HG02970 (cell line): ENCODE measurements around the gene BCO1.

Experiments
- ATAC-seq: cut with Tn5 transposase; IDR thresholded peaks from one replicate; pipeline ENCODE4 v1.9.1; 2021; ENCODE audit warnings: mild to moderate bottlenecking, moderate library complexity, moderate number of reproducible peaks; ENCODE audit not compliant: unreplicated experiment, low FRiP score

BCO1 gene

DNA sequence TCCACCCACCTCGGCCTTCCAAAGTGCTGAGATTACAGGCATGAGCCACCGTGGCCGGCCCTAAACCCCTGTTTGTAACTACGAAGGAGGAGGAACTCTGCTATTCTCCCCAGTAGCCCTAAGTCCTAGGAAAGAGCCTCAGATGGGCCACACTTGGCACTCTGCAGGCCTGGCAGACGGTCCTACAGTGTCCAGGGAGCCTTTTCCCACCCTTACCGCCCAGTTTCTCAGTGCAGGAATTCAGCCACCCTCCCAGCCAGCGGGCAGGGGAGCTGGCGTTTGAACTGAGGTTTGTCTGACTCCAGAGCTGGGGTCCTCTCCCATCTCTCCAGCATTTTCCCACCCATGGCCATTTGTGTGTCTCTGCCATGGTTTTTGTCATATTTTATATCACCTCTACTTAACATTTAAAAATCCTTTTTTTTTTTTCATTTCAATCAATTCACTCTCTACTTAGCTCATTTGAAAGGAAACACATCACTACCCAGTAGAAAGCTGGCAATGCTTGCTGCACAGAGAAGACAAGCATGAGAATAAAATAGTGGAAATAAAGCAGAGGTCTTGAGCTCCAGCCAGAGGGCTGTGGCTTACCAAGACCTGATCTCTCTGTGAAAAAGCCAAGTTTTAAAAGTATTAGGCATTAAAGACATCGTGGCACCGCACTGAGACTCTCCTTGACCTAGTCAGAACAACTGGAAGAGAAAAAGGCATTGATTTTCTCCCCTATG lies 34.9 kb downstream of the BCO1 start:
- ATAC-seq = no peak

DNA sequence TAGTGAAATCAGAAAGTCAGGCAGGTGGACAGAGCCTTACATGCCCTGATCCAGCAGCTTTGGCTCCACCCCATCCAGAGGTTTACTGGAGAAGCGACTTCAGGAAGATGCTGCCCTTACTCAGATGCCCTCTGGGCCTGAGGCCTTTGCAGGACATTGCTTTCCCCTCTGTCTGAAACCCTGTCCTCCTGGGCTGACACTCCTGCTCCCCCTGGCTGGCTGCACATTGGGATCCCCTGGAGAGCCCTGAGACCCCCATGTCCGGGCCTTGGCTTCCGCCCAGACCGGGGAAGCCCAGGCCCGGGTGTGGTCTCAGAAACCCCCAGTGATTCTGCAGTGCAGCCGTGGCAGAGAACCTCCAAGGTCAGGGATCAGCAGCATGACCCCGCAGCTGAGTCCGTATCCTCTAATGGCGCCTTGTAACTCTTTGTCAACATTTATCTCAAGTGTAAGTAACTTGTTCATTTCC lies 36.6 kb downstream of the BCO1 start:
- no peak for ATAC-seq

DNA sequence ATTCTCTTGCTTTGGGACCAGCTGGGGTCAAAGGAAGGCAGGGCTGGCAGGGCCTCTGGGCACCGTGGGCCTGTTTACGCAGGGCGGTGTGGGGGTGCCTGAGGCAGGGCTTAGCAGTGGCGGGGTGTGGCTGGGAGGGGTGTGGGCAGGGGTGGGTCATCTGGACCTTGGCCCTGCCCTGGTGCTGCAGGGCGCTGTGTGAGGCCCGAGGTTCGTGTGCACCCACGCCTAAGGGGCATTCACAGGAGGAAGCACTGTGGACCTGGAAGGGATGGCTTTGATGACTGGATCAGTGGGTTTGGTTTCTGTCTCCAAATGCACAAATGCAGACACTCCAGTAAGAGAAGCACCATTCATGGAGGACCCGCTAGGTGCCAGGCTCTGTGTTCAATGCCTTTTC lies 37.3 kb downstream of the BCO1 start:
- ATAC-seq = no peak

DNA sequence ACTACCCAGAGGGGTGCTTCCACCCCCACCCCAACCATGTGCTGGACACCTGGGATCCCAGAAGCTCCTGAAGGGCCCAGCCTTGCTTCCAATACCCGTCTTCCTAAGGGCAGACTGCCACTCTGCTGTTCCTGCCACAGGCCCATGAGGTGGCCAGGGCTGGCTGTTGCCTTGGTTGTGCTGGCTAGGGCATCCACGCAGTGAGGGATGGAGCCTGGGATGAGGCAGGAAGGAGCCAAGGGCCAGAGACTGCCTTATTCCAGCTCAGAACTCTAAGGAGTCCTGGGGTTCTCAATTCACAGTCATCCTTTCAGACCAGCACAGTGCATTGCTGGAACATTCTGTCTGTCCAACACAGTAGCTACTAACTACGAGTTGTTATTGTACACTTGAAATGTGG lies 37.8 kb downstream of the BCO1 start:
- ATAC-seq = no peak

DNA sequence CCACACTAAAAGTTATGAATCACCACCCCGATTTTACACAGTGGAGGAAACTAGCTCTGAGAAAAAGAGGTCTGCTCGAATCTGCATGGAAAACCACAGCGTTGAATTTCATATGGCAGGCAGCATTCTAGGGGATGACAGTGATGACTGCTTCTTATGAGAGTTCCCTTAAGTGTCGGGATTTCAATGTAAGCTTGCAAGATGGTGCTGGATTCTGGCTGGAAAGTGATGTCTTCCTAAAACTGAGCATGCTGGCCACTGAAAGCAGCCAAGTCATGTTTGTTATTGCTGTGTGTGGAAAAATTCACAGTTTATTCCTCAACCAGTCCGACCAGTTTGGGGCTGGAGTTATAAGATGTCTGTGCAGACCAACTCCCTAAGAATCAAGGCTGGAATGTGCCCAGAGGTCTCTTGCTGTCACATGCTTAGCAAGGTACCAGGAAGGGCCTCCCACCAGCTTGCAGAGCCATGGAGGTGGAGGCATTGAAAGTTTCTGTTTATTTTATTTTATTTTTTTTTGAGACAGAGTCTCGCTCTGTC lies 39.1 kb downstream of the BCO1 start:
- ATAC-seq = no peak

DNA sequence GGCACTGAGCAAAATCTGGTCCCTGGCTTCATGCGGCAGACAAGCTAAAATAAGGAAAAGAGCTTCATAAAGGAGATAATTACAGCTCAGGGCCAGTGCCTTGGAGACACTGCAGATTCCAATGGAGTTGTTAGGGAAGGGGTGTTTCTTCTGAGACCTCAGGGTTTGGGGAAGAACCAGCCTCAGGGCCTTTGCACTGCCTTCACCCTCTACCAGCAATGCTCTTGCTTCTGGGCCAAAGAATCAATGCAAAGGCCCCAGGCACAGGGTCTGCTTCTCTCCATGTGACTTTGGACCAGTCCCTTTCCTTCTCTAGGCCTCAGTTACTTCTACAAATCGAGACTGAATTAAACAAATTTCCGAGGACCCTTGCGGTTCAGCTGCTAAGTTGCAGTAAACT lies 40.0 kb downstream of the BCO1 start:
- no peak for ATAC-seq

DNA sequence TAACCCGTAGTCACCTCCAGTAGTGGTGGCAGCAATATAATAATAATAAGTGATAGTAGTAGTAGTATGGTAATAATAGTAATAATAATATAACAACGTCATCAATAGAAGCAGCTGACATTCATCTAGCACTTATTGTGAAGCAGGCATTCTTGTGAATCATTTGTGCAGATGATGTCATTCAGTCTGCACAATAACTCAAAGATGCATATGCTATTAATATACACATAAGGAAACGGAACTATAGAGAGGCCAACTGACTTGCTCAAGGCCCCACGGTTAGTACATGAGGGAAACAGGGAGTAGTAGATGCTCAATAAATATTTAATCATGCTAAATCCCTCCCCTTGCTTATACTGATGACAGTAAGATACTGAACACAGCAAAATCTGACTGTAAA lies 40.9 kb downstream of the BCO1 start:
- ATAC-seq = no peak

DNA sequence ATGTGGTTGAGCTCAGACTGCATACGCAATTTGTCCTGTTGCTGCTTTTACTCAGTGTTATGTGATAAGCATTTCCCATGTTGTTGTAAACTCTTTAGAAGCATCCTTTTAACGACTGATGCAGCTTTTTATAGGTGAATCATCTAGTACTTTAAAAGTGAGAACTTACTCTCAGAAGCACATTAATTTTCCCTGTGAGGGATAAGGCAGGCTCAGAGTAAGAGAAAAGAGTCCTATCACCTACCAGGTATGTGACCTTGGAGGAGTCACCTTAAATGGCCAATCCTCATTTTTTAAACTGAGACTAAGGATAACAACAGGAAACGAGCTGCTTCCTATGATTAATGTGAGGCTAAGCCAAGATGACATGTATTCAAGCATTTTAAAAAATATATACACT lies 41.9 kb downstream of the BCO1 start:
- ATAC-seq = no peak

DNA sequence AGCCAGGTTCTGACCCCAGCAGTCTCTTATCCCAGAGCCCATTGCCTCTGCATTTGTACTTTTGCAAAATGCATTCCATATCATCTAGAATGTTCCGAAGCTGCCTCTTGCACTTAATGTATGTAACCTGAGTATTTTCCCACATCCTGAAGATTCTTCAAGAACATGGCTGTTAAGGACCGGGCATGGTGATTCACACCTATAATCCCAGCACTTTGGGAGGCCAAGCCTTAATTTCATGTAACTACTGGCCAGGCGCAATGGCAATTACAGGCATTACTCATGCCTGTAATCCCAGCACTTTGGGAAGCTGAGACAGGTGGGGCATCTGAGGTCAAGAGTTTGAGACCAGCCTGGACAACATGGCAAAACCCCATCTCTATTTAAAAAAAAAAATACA lies 44.6 kb downstream of the BCO1 start:
- ATAC-seq = no peak

DNA sequence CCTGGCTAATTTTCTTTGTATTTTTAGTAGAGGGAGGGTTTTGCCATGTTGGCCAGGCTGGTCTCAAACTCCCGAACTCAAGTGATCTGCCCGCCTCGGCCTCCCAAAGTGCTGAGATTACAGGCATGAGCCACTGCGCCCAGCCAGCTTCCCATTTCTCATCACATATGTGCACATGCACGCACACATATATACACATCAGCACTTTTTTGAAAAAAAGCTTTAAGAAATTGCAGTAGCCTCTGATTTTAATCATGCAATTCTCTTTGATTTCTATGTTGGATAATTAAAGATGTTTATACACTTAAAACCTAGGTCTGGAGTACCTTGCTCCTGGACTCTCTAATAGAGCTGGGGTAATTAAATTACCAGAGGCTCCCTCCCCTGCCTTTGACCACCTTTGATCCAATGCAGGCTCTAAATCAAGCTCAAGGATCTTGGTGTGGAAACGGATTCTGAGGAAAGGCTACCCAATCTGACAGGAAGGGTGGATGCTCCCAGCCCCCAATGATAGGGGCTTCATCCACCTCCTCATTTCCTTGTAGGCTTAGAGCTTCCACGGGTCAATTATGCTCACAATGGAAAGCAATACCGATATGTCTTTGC lies 46.6 kb downstream of the BCO1 start:
- ATAC-seq = no peak

DNA sequence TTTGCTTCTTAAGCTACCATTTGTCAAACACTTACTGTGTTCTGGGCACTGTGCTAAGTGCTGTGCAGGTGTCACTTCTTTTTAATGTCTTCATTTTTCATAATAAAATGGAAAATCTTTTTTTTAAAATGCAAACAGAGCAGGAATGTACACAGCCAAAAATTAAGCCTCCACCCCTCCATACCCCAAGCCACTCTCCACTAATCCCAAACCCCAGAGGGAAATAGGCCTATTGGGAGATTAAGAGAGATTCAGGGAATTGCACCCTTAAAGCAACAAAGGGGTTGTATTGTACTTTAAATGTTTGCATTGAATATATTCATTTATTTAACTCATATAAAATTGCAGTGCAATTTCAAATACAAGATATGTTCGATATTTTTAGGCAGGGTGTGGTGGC lies 47.7 kb downstream of the BCO1 start:
- no peak for ATAC-seq

DNA sequence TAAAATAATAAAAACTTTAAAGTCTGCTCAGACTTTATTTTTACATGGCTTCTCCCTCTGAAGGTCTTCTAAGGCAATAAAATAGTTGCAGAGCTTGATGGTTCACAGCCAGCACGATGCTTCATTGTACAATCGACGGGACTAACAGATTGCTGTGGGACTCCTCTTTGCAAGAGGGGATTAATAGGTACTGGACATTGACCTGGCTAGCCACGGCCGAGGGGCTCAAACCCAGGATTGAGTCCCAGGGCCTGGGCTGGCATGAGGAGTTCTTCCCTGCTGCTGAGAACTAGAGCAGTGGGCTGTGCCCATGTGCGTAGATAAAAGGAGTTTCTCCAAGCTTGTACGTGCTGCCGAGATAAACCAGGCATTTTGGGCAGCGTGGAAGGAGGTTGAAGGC lies 52.6 kb downstream of the BCO1 start:
- ATAC-seq = no peak

DNA sequence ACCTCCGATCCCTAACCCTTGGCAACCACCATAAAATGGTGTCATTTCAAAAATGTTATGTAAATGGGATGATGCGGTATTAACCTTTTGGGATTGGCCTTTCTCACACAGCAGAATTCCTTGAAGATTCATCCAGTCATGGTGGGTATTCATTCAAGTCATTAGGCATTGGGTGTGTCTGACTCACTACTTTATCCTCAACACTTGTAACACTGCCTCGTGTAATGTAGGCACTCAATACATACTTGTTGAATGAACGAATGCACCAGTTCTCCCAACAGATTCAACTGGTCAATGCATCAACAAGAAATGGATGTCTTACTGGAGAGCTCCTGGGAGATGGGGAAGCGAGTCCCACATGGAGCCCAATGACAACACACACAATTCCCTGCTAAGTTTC lies 54.4 kb downstream of the BCO1 start:
- no peak for ATAC-seq

DNA sequence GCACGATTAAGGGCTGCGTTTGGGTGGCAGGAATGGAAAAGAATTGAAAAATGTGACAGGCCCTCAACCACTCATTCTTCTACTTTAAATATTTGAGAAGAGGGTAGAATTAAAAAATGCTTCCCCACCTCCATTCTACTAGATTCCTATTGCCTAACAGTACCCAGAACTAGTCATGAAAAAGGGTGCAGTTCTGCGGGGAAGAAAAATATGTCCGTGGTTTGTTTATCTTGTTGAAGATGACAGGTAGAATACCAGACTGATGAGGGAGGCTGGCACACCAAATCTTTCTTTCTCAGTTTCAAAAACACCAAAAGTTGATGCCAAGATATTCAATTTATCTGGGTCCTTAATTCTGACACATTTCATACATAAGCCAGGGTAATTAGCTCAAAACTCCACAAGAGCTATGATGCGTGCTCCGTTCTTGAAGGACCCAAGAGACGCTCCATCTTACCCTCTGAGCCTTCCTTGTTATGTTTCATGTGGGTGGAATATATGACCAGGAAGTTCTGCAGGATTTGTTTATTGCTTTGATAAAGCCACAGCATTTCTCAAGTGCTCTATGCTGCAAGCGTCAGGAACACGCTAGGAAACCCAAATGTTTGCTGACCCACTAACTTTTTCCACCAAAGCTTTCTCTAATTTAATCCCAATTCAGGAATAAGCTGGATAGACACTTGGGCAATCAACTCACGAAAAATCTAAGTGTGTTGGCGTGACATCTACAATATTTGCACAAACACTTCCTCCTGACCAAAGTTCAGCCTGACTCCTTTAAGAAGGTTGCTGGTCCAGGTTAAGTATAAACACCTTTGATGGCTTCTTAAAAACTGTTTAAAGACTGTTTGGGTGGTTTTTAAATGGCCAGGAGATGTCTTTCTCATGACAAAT lies 55.7 kb downstream of the BCO1 start:
- ATAC-seq = no peak

DNA sequence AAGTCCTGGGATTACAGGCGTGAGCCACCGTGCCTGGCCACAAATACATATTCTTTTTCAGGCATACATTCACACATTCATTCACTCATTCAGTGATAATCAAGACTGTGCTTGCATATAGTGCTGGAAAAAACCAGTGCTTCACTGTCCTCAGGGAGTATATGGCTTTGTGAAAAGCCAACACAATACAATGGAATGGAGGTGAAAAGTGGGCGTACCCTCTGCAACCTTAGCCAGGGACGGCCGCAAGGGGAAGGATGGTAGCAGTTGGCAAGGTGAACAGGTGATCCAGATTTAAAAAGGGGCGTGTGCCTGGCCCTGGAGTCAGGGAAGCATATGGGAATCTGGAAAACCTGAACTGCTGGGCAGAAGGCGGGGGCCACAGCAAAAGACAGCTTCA lies 58.1 kb downstream of the BCO1 start:
- ATAC-seq = no peak

DNA sequence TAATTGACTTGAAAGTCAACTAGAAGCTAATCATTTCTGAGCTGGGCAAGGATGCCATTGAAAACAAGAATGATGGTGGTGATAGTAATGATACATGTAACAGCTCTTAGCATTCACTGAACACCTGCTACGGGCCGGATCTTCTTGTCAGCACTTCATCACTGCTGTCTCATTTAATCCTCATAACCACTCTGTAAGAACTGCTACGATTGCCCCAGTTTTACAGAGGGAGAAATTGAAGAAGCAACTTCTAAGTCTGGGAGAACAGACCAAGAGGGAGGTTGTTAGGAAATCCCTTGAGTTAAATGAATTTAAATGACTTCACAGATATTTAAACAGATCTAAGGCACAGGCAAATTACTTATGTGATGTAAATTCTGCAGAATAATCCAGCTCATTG lies 69.3 kb downstream of the BCO1 start:
- no peak for ATAC-seq

DNA sequence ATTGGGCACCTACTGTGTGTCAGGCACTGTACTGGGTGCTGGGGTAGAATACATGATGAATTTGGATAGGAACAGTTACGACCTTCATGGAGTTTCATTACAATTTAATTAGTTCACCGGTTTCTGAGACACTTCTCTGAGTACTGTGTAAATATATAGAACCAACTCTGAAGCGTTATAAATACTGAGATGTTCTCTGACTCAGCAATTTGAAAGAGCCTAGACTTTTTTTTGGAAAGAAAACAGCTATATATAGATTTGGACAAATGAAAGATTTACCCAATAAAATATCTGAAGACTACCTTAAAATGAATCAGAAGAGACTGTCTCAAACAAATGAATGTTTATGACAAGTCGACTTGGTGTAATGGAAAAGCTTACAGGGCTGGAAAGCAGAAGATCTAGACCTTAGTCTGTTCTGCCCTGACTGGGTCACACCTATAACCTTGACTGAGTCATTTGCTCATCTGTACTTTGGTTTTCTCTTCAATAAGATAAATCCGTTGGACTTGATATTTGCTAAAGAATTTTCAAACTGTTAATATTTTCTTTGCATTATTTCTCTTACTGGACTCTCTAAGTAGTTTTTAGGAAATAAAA lies 71.7 kb downstream of the BCO1 start:
- no peak for ATAC-seq

DNA sequence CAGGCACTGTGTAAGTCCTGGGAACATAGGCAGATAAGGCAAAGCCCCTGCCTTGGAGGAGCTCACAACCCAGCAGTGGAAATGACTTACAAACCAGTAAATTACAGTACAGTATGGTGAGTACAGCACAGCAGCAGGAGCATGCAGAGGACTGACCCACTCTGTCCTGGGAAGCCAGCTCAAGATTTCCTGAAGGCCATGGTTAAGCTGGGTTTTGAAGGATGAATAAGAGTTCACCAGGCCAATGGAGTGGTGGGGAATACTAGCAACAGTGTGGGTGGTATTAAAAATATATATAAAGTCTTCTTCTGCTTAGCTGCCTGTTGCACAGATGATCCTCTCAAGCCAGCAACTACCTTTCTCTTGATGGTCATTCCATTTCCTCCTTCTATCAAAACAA lies 73.3 kb downstream of the BCO1 start:
- ATAC-seq = no peak

DNA sequence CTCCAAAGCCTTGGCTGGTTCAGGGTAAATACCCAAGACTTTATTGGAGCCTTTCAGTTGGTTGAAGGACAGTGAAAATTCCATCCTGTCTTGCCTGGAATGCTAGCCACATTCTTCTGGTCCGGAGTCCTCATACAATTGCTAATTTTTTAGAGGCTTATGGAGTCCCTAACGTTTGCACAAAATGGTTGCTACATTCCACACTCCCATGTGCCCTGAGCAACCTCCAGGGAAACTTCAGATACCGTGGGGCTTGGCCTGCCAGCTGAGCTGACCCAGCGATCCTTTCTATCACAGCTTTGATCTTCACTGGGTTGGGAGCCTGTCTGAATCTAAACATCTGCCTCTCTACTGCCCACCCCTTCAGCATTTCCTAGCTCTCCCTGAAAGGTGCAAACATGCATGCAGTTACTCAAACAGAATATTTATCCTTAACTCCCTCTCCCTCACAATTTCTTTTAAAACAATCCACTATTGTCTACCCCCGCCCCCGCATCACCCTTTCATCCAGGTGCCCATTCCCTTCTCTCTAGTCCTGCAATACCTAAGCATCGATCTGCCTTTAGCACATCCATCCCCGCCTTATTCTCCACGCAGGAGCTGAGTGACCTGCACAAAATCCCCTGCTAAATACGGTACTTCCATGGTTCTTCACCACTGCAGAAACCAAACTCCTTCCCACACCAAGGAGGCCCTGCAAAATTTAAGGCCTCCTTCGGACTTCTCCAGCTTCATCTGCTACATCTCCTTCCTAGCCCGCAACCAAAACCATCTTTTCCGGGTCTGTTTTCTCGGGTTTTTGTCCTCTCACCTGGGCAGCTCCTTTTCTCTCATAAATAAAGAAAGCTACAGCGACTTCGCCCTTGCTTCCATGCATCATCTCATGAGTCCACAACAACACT lies 75.5 kb downstream of the BCO1 start:
- no peak for ATAC-seq
